Prostate gland (tissue), 2 donors: ENCODE results near the gene CD3E.

Source experiments
- CTCF ChIP-seq, 4 experiments: fragments of 200-600 bp in 2 of 4; fragments of 450-650 bp in 2 of 4; sonication (generic) in 2 of 4; IDR thresholded peaks; 1 replicate in 3 of 4; 2 replicates in 1 of 4; pipeline ENCODE4 v1.5.1; 2016 to 2019; ENCODE audit warnings: antibody characterized with exemption in 4 of 4, mild to moderate bottlenecking in 2 of 4, moderate library complexity in 2 of 4
- POLR2A ChIP-seq: fragments of 450-650 bp; IDR thresholded peaks from one replicate; pipeline ENCODE4 v1.6.1; 2016; ENCODE audit warnings: antibody characterized with exemption, mild to moderate bottlenecking

GRCh38 chr11:118358071-118358470 lies 53.5 kb downstream of the CD3E start:
- TF ChIP-seq CTCF (IDR thresholded peaks at IDR 0.05) (no peak), POLR2A (no peak)
